Left cardiac atrium (tissue), 4 donors: ENCODE data around the gene ZMYND10. TPM values are rescaled to one million over a fixed set of nuclear protein-coding genes. Genes with fewer than 3 reads are reported as not detected.

ENCODE experiments used
- ATAC-seq, 2 donors: fragments of 200-7000 bp; cut with Tn5 transposase; one replicate each; pipeline ENCODE4 v1.9.1; 2020; ENCODE audit warnings: mild to moderate bottlenecking in 2 of 2, moderate library complexity in 2 of 2
- DNase-seq: peaks from one replicate; pipeline ENCODE4 v3.0.0-alpha.2; 2020
- intact Hi-C, 2 donors: fragments of 100-400 bp; cut with DNase I; formaldehyde crosslinking; loops; one replicate each; pipeline versions ENCODE4 v1.14.1 to v1.15.1; 2022 to 2023
- total RNA-seq, 2 donors: library from RNA; stranded (reverse); fragmentation: NEBNext Ultra II Directional; extraction: Animal tissue kit (Norgen Biotek cat#: 25700); gene quantifications; one replicate each; pipeline ENCODE4 v1.2.1, GENCODE V29; 2021
- donor health status: DM: no; HTN: yes; CAD: no.
- donor health status: DM: no; HTN: yes; CAD: no; lungs with severe emphysema.
- donor health status: DM: yes; HTN: yes; CAD: no.
- donor health status: Dilated cardiomyopathy.

The ZMYND10 gene
- total RNA-seq, 2 donors from 2014 or later, result 0.29 TPM; not detected in 1

DNA sequence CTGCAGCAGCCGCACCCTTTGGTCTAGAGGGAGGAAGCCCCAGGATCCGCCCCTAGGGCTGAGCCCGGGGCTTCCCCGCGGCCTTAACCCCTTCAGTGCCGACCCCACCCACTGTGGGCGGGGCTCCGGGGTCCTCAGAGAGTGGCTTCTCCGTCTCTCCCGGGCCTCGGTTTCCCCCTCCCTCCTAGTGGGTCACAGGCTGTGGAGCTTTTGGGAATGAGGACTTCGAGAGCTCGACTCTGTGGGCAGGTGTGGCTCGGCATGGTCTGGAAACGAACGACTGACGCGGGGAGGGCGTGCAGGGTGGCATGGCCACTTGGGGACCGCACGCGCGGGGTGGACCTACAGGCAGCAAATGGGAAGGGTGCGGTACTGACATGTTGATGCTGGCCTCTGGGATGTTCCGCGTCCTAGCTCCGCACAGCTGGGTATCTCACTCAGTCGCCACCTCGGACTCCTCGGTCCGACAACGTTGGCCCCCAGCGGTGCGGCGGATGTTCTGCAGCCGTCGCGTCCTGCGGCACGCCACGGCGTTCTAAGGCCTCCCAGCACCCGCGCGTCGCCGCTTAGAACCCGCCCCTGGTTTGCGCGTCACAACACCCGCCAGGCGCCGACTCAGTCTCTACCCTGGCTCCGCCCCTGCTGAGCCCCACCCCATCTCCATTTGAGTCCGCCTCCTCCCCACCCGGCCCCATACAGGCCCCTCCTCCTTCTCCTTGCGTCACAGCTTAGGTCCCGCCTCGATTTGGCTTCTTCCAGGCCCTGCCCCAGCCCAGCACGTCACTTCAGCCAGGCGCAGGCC lies 46.5 kb downstream of the ZMYND10 start, which contains the start of the genes HYAL3 and NAA80:
Gene HYAL3, minus strand, starts transcription at position 570 of the 802 bp plus-strand sequence. CDS start 3,803 bp downstream, outside the sequence.
Gene NAA80, minus strand, starts transcription at position 570 of the 802 bp plus-strand sequence. CDS start 1,942 bp downstream, outside the sequence.
- DNase-seq (peak; percentile 99), ATAC-seq (peak; percentile 91 to 94)
- intact Hi-C loops, result no loop called here

DNA sequence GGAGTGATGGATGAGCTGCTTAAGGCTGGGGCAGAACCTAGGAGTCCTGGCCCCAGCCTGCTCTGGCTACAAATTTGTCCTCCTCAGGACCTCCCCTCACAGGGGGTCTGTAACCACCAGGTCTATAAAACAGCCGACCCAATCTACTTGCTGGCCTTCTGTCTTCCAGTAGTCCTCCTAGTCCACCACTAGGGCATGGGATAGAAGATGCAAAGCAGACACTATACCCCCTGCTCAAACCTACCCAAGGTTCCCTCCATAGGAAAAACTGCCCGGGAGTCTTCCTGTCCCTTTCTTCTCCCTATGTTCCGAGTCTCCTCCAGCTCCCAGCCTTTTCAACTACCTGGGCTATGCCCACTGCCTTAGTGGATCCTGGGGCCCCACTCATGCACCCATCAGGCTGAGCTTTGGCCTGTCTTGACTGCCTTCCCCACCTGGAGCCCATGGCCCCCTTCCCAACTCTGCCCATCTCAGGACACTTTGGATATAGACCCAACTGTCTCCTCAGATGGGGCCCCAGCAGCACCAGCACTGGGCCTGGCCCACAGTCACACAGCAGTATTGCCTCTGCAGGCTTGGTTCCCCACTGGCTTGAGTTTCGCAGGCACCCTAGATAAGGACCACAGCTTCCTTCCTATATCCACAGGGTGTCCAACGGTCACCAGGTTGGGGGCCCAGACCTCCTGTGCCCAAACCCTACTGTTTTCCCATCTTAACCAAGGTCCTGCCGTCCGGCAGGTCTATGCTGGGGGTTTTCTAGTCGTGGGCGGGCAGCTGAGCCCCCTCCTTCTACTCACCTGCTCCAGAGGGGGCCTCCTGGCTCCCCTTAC lies 47.4 kb downstream of the ZMYND10 start:
- no peak for DNase-seq
- ATAC-seq, result no peak
- intact Hi-C loops, result no loop called here

DNA sequence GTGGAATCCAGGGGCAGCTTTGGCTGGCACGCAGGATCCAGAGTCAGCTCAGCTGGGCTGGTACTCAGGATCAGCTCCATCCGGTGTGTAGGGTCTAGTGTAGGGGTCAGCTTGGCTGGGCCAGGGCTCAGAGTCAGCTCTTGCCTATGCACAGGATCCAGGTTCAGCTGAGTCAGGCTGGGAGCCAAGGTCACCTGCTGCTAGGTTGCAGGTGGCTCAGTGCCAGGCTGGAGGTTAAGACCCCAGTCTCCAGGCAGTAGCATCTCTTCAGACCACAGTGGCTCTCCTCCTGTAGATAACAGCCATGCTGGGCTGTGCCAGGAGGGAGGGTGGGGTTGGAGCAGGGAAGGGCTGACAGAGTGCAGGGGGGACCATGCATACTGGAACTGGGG lies 48.2 kb downstream of the ZMYND10 start:
- ATAC-seq (no peak), DNase-seq (no peak)
- intact Hi-C loops, result no loop called here

DNA sequence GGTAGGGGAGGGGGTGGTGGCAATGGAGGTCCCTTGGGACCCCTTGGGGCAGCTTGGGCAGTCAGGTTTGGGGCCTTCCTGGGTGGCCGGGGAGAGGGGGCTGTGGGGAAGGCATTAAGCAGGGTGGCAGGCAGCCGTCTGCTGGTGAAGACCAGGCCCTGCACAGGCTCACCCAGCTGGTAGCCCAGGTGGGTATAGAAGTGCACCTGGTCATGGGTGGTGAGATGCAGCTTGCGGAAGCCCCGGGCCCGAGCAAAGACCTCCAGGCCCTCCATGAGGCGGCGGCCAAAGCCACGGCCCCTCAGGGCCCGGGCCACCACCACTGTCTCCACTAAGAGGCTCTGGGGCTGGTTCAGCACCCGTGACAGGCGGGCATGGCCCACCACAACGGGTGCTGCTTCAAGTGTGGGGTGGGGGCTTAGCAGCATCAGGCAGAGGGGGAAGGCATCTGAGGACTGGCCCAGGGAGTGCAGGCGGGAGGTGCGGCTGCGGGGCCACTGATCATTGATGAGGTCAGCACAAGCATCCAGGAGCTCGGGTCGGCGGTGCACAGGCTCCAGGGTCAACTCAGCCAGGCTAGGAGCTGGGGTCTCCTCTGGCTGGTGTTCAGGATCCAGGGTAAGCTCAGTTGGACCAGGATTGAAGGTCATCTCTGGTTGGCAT lies 48.7 kb downstream of the ZMYND10 start:
- intact Hi-C loops, result no loop called here
- no peak for ATAC-seq
- no peak for DNase-seq

DNA sequence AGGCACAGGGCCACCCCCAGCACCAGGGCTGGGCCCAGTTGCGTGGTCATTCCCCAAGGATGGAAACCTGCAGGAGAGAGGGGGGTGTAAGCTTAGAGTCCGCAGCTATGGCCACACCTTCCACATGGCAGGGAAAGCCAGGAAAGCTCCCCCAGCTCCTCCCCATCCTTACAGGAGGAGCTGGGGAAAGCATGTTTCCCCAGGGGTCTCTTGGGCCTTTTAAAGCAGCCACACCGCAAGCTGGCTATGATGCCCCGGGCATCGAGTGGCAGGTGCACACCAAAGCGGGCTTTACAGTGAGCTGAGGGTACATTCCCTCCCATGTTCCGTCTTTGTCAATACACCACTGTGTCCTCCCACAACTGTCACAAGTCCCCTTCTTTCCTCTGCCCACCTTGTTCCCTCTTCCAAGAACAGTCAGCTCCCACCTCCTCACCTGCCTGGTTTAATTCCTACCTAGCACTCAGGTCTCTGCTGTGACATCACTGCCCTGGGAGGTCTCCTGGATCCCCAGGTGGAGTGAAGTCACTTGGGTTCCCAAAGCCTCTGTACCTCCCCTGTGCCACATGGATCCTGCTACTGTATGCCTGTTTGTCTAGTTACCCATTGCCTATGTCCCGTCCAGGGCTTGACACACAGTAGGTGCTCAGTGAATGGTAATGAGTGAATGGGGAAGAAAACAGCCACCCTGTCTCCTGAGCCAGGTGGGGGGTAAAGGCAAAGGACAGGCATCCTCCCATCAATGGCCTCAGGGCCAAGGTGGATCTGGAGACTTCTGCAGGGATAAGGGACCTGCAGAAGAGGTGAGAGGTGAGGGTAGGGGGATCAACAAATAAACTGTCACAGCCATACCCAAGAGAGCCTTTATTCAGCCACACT lies 49.7 kb downstream of the ZMYND10 start:
- intact Hi-C loops, result no loop called here
- no peak for ATAC-seq
- no peak for DNase-seq

DNA sequence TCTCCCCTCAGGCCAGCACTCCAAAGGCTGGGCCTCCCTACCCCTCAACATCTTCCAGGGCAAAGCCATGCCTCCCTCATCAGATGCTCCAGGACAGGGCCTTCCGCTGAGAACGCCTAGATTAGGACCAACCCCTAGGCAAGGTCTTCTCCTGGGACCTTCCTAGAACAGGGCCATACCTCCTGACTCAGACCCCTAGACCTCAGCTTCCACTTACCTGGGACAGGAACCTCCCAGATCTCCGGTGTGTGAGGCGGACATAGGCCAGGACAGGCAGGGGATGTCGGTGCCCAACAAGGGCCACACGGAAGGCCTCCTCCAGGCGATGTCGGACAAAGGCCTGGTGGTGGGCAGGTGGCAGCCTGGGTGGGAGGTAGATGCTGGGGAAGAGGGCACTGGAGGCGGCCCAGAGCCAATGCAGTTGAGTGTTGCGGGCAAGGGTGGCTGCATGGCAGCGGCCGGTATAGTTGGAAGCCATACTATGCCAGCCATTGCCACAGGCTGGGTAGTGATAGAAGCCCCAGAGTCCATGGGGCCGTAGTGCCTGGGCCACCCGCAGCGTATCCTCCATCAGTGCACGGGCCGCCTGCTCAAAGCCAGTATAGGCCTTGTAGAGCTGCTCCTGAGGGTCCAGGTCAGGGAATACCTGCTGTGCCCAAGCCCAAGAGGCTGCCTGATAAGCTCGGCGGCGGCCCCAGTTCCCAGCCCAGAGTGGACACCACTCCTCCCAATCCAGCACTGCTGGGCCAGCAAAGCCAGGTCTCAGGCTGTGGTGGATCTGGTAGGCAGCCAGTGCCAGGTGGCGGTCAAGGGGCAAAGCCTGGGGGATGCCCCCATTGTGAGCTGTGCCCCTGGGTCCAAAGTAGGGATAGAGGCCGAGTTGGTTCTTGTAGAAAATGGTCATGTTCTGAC lies 50.8 kb downstream of the ZMYND10 start:
- DNase-seq, result no peak
- intact Hi-C loops, result no loop called here
- no peak for ATAC-seq

DNA sequence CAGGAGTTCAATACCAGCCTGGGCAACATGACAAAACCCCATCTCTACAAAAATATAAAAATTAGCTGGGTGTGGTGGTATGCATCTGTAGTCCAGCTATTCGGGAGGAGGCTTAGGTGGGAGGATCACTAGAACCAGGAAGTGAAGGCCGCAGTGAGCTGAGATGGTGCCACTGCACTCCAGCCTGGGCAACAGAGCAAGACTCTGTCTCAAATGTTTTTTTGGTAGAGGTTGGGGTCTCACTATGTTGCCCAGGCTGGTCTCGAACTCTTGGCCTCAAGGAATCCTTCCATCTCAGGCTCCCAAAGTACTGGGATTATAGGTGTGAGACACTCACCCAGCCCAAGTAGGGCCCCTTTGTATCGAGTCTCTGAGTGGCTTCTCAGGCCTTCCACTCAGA lies 51.4 kb downstream of the ZMYND10 start:
- DNase-seq (no peak), ATAC-seq (no peak)
- intact Hi-C loops, result no loop called here

DNA sequence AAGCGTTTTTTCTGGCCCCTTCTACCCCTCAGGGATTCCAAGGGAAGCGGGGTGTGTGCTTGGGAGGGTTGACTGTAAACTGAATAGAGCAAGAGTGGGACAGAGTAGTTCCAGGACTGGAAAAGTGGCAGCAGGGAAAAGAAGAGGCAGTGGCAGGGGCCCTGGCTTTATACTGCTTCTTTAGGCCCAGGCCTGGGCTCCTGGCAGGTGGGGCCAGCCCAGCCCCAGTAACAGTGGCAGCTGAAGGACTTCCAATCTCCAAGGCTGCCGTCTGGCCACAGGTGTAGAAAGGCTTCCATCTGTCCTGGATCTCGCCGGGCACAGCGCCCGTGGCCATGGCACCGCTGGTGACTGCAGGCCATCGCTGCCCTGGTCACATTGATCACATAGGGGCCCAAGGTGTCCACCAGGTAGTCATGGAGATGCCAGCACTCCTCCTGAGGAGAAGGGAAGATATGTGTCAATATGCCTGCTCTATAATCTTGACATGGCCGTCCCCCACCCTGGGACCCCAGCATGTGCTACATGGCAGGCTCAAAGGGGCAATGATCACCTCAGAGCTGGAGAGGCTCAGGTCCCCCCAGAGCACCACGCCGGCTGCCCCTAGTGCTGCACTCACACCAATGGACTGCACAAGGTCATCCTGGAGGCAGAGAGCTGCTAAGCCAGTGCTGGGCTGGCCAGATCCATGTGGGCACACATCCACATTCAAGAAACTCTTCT lies 52.3 kb downstream of the ZMYND10 start:
- ATAC-seq, result no peak
- intact Hi-C loops, result no loop called here
- no peak for DNase-seq

DNA sequence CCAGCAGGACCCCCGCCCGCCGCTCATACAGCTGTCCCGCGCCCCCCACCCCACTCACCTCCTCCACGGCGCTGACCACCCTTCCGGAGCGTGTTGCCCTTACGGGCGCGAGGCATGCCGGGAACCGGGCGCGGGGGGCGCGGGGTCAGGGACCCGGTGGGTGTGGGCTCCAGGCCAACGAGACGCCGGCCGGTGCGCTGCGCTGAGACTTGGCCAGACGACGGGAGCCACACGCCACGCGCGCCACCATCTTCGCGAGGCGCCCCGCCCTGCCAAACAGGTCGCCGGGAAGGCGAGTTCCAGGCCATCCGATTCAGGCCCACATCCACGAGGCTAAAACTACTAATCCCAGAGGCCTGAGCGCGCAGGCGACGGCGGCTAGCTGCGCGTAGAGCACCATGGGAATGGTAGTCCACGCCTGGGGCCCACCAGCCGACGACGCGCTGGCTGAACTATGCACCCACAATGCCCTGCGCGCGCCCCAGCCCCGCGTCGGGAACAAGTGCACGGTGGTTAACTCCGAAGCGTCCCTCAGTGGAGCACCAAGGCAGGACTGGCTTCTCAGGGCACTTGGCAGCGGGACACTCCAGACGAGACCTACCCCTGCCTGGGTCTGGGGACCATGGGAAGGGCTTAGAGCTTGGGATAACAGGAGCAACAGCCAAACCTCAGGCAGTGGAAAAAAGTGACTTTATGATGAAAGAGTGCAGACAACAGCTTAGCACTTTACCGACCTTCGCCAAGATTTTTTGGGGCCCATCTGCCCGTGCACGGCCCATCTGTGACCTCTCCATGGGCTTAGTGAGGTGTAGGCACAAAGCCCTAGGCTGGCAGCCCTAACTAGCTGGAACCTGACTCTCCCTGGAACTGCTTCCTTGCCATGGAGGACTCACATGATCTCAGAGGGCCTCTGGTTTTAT lies 53.1 kb downstream of the ZMYND10 start, which contains the start of gene IFRD2:
Gene IFRD2, minus strand, starts transcription at position 271 of the 920 bp plus-strand sequence. Its CDS starts 155 bp downstream, at position 116.
- intact Hi-C loops, result no loop called here
- DNase-seq, result peak; percentile 99
- ATAC-seq, result peak; percentile 95 to 96

Other genes with a start within 250 kb of the ZMYND10 start
- gene SEMA3F, start 190.4 kb downstream of the ZMYND10 start, total RNA-seq, result 10 to 100 TPM; 12.5 to 24.0 TPM
- gene GNAT1, start 154.1 kb downstream of the ZMYND10 start, total RNA-seq, result not detected
- gene SLC38A3, start 140.5 kb downstream of the ZMYND10 start, total RNA-seq, result 1 to 10 TPM; 5.2 to 7.7 TPM
- 100 to 1,000 TPM; 179 to 181 TPM for gene GNAI2, start 109.5 kb downstream of the ZMYND10 start, total RNA-seq
- gene SEMA3B, start 76.6 kb downstream of the ZMYND10 start, total RNA-seq, result 10 to 100 TPM; 14.3 to 32.6 TPM
- gene LSMEM2, start 66.6 kb downstream of the ZMYND10 start, total RNA-seq, result 1 to 10 TPM; 1.4 to 6.6 TPM
- 10 to 100 TPM; 53.1 to 68.8 TPM for gene IFRD2, start 53.3 kb downstream of the ZMYND10 start, total RNA-seq
- 1 to 10 TPM; 1.7 to 1.8 TPM for gene HYAL3, start 46.3 kb downstream of the ZMYND10 start, total RNA-seq
- gene NAA80, start 46.3 kb downstream of the ZMYND10 start, total RNA-seq, result 1 to 10 TPM; 5.8 to 7.2 TPM
- gene HYAL1, start 42.2 kb downstream of the ZMYND10 start, total RNA-seq, result 10 to 100 TPM; 24.6 to 26.6 TPM
- 100 to 1,000 TPM in 1 of 2 donors, 10 to 100 TPM in 1; 53.4 to 103 TPM for gene HYAL2, start 23.0 kb downstream of the ZMYND10 start, total RNA-seq
- 10 to 100 TPM; 26.2 to 27.5 TPM for gene TUSC2, start 17.5 kb downstream of the ZMYND10 start, total RNA-seq
- 10 to 100 TPM; 20.7 to 25.6 TPM for gene RASSF1, start 4.9 kb downstream of the ZMYND10 start, total RNA-seq
- gene NPRL2, start 5.0 kb upstream of the ZMYND10 start, total RNA-seq, result 10 to 100 TPM; 12.6 to 19.9 TPM
- gene CYB561D2, start 5.1 kb upstream of the ZMYND10 start, total RNA-seq, result 1 to 10 TPM; 7.6 to 9.2 TPM
- 10 to 100 TPM; 28.7 to 33.4 TPM for gene TMEM115, start 13.8 kb upstream of the ZMYND10 start, total RNA-seq
- 1 to 10 TPM; 4.6 to 7.8 TPM for gene CACNA2D2, start 157.9 kb upstream of the ZMYND10 start, total RNA-seq
- 10 to 100 TPM; 29.7 to 32.3 TPM for gene C3orf18, start 222.0 kb upstream of the ZMYND10 start, total RNA-seq
- 10 to 100 TPM; 11.8 to 19.7 TPM for gene HEMK1, start 223.8 kb upstream of the ZMYND10 start, total RNA-seq